ENCODE data around the gene KHDC3L. TPM values are rescaled to one million over a fixed set of nuclear protein-coding genes. Genes with fewer than 3 reads are reported as not detected.

KHDC3L gene
- total RNA-seq, 4 donors from 2014 or later, result not detected

DNA sequence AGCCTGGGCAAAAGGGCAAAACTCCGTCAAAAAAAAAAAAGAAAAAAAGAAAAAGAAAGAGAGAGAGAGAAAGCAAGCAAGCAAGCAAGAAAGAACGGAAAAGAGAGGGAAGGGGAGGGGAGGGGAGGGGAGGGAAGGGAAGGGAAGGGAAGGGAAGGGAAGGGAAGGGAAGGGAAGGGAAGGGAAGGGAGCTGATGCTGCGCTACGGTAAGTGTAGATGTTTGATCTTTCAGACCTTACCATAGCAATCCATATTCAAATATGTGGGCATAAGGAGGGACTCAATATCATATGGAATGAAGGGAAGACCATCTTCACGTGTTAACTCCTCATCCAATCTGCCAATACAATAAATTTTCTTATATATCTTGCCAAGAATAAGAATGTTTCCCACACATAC is 20.3 kb upstream of the KHDC3L start:
- H3K27ac ChIP-seq, result no peak overlapping the region
- no peaks in the 10 kb centered on the region for H3K36me3 ChIP-seq
- ATAC-seq, result no peak
- no peak overlapping the region for H3K4me3 ChIP-seq
- WGBS, 2 donors (ENCODE audit: low coverage in 1 of 2), result 50 to 71% methylated on average over 1 to 4 of the region's 5 CpGs
- H3K9me3 ChIP-seq, result no peaks in the 10 kb centered on the region
- H3K27me3 ChIP-seq, result peaks cover 3% of the 10 kb centered on the region
- no peak for TF ChIP-seq CTCF (IDR thresholded peaks at IDR 0.05)
- TF ChIP-seq EP300 (IDR thresholded peaks at IDR 0.05), result no peak
- no peak for TF ChIP-seq POLR2A (IDR thresholded peaks at IDR 0.05)
- TF ChIP-seq POLR2AphosphoS5 (IDR thresholded peaks at IDR 0.05), result no peak
- no peaks in the 10 kb centered on the region for H3K4me1 ChIP-seq

DNA sequence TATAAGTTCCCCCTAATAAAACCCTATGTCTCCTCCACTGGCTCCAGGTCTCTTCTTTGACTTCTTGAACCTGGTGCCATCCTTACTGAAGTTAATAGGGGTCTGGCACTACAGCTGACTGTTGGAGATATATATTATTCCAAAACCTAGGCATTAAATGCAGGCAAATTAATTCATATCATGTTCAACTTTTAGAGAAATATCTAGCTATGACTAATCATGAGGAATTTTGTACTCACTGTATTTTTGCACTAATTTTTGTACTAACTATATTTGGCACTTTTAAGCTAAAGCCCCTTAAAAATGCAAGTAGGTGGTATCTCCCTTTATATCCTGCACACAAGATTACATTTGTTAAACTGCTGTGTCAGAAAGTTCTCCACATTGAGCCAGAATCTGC is 19.3 kb upstream of the KHDC3L start:
- Histone ChIP-seq H3K27ac (no peak overlapping the region), H3K4me3 (no peak overlapping the region), H3K27me3 (peaks cover 13% of the 10 kb centered on the region), H3K9me3 (no peaks in the 10 kb centered on the region), H3K36me3 (no peaks in the 10 kb centered on the region), H3K4me1 (no peaks in the 10 kb centered on the region)
- no peak for TF ChIP-seq POLR2AphosphoS5 (IDR thresholded peaks at IDR 0.05)
- TF ChIP-seq CTCF (IDR thresholded peaks at IDR 0.05), result no peak
- TF ChIP-seq EP300 (IDR thresholded peaks at IDR 0.05), result no peak
- no peak for TF ChIP-seq POLR2A (IDR thresholded peaks at IDR 0.05)
- no peak for ATAC-seq

DNA sequence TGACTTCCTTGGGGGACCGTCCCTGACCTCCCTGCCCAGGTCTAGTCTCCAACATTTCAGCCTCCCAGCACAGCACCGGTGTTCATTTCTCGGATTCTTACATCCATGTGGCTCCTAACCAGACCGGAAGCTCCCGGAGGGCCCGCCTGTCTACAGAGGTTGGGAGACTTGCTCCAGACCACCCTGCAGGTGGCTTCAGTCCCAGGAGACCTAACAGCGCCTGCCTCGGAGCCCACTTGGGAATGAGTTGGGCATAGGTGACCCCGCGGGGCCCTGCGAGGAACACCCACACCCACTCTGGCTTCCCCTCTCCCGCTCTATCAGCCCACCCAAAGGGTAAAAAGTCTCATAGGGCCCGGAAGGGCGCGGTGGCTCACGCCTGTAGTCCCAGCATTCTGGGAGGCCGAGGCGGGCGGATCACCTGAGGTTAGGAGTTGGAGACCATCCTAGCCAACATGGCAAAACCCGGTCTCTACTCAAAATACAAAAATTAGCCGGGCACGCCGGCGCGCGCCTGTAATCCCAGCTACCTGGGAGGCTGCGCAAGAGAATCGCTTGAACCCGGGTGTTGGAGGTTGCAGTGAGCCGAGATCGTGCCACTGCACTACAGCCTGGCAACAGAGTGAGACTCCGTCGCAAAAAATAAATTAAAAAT is 13.8 kb upstream of the KHDC3L start:
- ATAC-seq, result no peak
- Histone ChIP-seq H3K4me3 (no peak overlapping the region), H3K9me3 (no peaks in the 10 kb centered on the region), H3K27me3 (peaks cover 33% of the 10 kb centered on the region), H3K27ac (no peak overlapping the region), H3K36me3 (no peaks in the 10 kb centered on the region), H3K4me1 (no peaks in the 10 kb centered on the region)
- 33 to 40% methylated on average over 2 to 16 of the region's 33 CpGs for whole genome bisulfite sequencing, 2 donors (ENCODE audit: low coverage in 1 of 2)
- TF ChIP-seq EP300 (IDR thresholded peaks at IDR 0.05) (no peak), POLR2A (IDR thresholded peaks at IDR 0.05) (no peak), POLR2AphosphoS5 (IDR thresholded peaks at IDR 0.05) (no peak), CTCF (IDR thresholded peaks at IDR 0.05) (no peak)

- Histone ChIP-seq H3K4me1 (no peaks in the 10 kb centered on the region), H3K4me3 (no peak overlapping the region), H3K36me3 (no peaks in the 10 kb centered on the region), H3K9me3 (no peaks in the 10 kb centered on the region), H3K27me3 (peaks cover 39% of the 10 kb centered on the region), H3K27ac (no peak overlapping the region)
- no peak for ATAC-seq
- TF ChIP-seq POLR2AphosphoS5 (IDR thresholded peaks at IDR 0.05) (no peak), EP300 (IDR thresholded peaks at IDR 0.05) (no peak), POLR2A (IDR thresholded peaks at IDR 0.05) (no peak), CTCF (IDR thresholded peaks at IDR 0.05) (no peak)
- 24 to 27% methylated on average over 5 to 6 of the region's 6 CpGs for WGBS, 2 donors (ENCODE audit: low coverage in 1 of 2)
Observed at GRCh38 chr6:73349311-73349710, 13.1 kb upstream of the KHDC3L start.

Measured in gastroesophageal sphincter (tissue), 4 donors.